ENCODE results near the gene CHPT1.

The CHPT1 gene

GRCh38 chr12:101733166-101733565 is 35.7 kb downstream of the CHPT1 start:
- no peak for TF ChIP-seq GATA2 (IDR thresholded peaks at IDR 0.05; ENCODE audit: low read depth, low read length)
- TF ChIP-seq GATA3 (IDR thresholded peaks at IDR 0.05; ENCODE audit: low read depth, low read length) = no peak

GRCh38 chr12:101737476-101737875 is 40.0 kb downstream of the CHPT1 start:
- TF ChIP-seq GATA3 (IDR thresholded peaks at IDR 0.05; ENCODE audit: low read depth, low read length) (no peak), GATA2 (IDR thresholded peaks at IDR 0.05; ENCODE audit: low read depth, low read length) (no peak)

GRCh38 chr12:101738920-101739665 is 41.7 kb downstream of the CHPT1 start, which contains the start of gene SYCP3:
TSS of gene SYCP3 (minus strand) at chr12:101739462. CDS start at chr12:101737935, 1,527 bp downstream.
- TF ChIP-seq GATA2 (IDR thresholded peaks at IDR 0.05; ENCODE audit: low read depth, low read length) (no peak), GATA3 (IDR thresholded peaks at IDR 0.05; ENCODE audit: low read depth, low read length) (no peak)

- TF ChIP-seq GATA2 (IDR thresholded peaks at IDR 0.05; ENCODE audit: low read depth, low read length) (no peak), GATA3 (IDR thresholded peaks at IDR 0.05; ENCODE audit: low read depth, low read length) (no peak)
Observed at GRCh38 chr12:101740566-101740965, 43.1 kb downstream of the CHPT1 start.

- TF ChIP-seq GATA3 (IDR thresholded peaks at IDR 0.05; ENCODE audit: low read depth, low read length) (no peak), GATA2 (IDR thresholded peaks at IDR 0.05; ENCODE audit: low read depth, low read length) (no peak)
Observed at GRCh38 chr12:101740980-101741379, 43.5 kb downstream of the CHPT1 start.

GRCh38 chr12:101743242-101743641 is 45.8 kb downstream of the CHPT1 start:
- TF ChIP-seq GATA3 (IDR thresholded peaks at IDR 0.05; ENCODE audit: low read depth, low read length) = no peak
- TF ChIP-seq GATA2 (IDR thresholded peaks at IDR 0.05; ENCODE audit: low read depth, low read length) = no peak

GRCh38 chr12:101743724-101744472 is 46.5 kb downstream of the CHPT1 start:
- TF ChIP-seq GATA3 (IDR thresholded peaks at IDR 0.05; ENCODE audit: low read depth, low read length) (no peak), GATA2 (IDR thresholded peaks at IDR 0.05; ENCODE audit: low read depth, low read length) (no peak)

- TF ChIP-seq GATA2 (IDR thresholded peaks at IDR 0.05; ENCODE audit: low read depth, low read length) (no peak), GATA3 (IDR thresholded peaks at IDR 0.05; ENCODE audit: low read depth, low read length) (no peak)
Observed at GRCh38 chr12:101745481-101745880, 48.0 kb downstream of the CHPT1 start.

GRCh38 chr12:101746196-101746595 is 48.8 kb downstream of the CHPT1 start:
- TF ChIP-seq GATA2 (IDR thresholded peaks at IDR 0.05; ENCODE audit: low read depth, low read length) (no peak), GATA3 (IDR thresholded peaks at IDR 0.05; ENCODE audit: low read depth, low read length) (no peak)

GRCh38 chr12:101746661-101747060 is 49.2 kb downstream of the CHPT1 start:
- TF ChIP-seq GATA3 (IDR thresholded peaks at IDR 0.05; ENCODE audit: low read depth, low read length) = no peak
- TF ChIP-seq GATA2 (IDR thresholded peaks at IDR 0.05; ENCODE audit: low read depth, low read length) = no peak

GRCh38 chr12:101747697-101748096 is 50.3 kb downstream of the CHPT1 start:
- TF ChIP-seq GATA3 (IDR thresholded peaks at IDR 0.05; ENCODE audit: low read depth, low read length) (no peak), GATA2 (IDR thresholded peaks at IDR 0.05; ENCODE audit: low read depth, low read length) (no peak)

GRCh38 chr12:101748907-101749306 is 51.5 kb downstream of the CHPT1 start:
- no peak for TF ChIP-seq GATA3 (IDR thresholded peaks at IDR 0.05; ENCODE audit: low read depth, low read length)
- no peak for TF ChIP-seq GATA2 (IDR thresholded peaks at IDR 0.05; ENCODE audit: low read depth, low read length)

- TF ChIP-seq GATA2 (IDR thresholded peaks at IDR 0.05; ENCODE audit: low read depth, low read length) (no peak), GATA3 (IDR thresholded peaks at IDR 0.05; ENCODE audit: low read depth, low read length) (no peak)
Observed at GRCh38 chr12:101749657-101750056, 52.2 kb downstream of the CHPT1 start.

- TF ChIP-seq GATA2 (IDR thresholded peaks at IDR 0.05; ENCODE audit: low read depth, low read length) = no peak
- no peak for TF ChIP-seq GATA3 (IDR thresholded peaks at IDR 0.05; ENCODE audit: low read depth, low read length)
Observed at GRCh38 chr12:101750152-101750551, 52.7 kb downstream of the CHPT1 start.

Measured in SH-SY5Y (cell line).